GM23338 (cell line): ENCODE results near the gene REST. TPM values are rescaled to one million over a fixed set of nuclear protein-coding genes. Genes with fewer than 3 reads are reported as not detected.

Experiments used
- ATAC-seq: fragments of 200-7000 bp; cut with Tn5 transposase; 3 replicates; pipeline ENCODE4 v1.9.1; 2020
- DNase-seq: peaks from one replicate; pipeline ENCODE4 v3.0.0-alpha.2; 2015; ENCODE audit warnings: low spot score
- H2AFZ ChIP-seq: fragments of 200-600 bp; sonication (generic); 2 replicates; pipeline ENCODE4 v1.8.0; 2016; ENCODE audit warnings: antibody characterized with exemption, mild to moderate bottlenecking, moderate library complexity
- H3F3A ChIP-seq: fragments of 200-600 bp; sonication (generic); replicated peaks from 2 replicates; pipeline ENCODE4 v1.8.0; 2017; ENCODE audit warnings: antibody characterized with exemption, mixed run types, low read depth
- H3K27ac ChIP-seq: fragments of 200-600 bp; sonication (generic); 2 replicates; pipeline ENCODE4 v1.6.1; 2016; ENCODE audit warnings: low read depth
- H3K27me3 ChIP-seq: fragments of 200-600 bp; sonication (generic); 2 replicates; pipeline ENCODE4 v1.8.0; 2016; ENCODE audit warnings: mild to moderate bottlenecking, mixed run types, moderate library complexity; ENCODE audit not compliant: insufficient read depth
- H3K36me3 ChIP-seq: fragments of 200-600 bp; sonication (generic); 2 replicates; pipeline ENCODE4 v1.8.0; 2016; ENCODE audit warnings: mild to moderate bottlenecking; ENCODE audit not compliant: insufficient read depth
- H3K4me1 ChIP-seq: fragments of 200-600 bp; sonication (generic); 2 replicates; pipeline ENCODE4 v1.8.0; 2016; ENCODE audit warnings: mild to moderate bottlenecking, moderate library complexity; ENCODE audit not compliant: insufficient read depth
- H3K4me2 ChIP-seq: fragments of 200-600 bp; sonication (generic); 2 replicates; pipeline ENCODE4 v1.7.1; 2017; ENCODE audit warnings: mixed run types
- H3K4me3 ChIP-seq: fragments of 200-600 bp; sonication (generic); 2 replicates; pipeline ENCODE4 v1.6.1; 2016; ENCODE audit warnings: mixed run types
- H3K79me2 ChIP-seq: fragments of 200-600 bp; sonication (generic); replicated peaks from 2 replicates; pipeline ENCODE4 v1.8.0; 2017; ENCODE audit warnings: mild to moderate bottlenecking; ENCODE audit not compliant: insufficient read depth
- H3K9me2 ChIP-seq: fragments of 200-600 bp; sonication (generic); 2 replicates; pipeline ENCODE4 v1.8.0; 2017; ENCODE audit not compliant: insufficient read depth
- H4K20me1 ChIP-seq: fragments of 200-600 bp; sonication (generic); replicated peaks from 2 replicates; pipeline ENCODE4 v1.8.0; 2017; ENCODE audit warnings: mild to moderate bottlenecking; ENCODE audit not compliant: insufficient read depth
- H3K27ac Mint-ChIP-seq: 2 replicates; pipeline ENCODE4 v1.8.0; 2020; ENCODE audit warnings: inconsistent platforms, mild to moderate bottlenecking, moderate library complexity, mixed read lengths
- H3K27me3 Mint-ChIP-seq: 3 replicates; pipeline ENCODE4 v1.8.0; 2022; ENCODE audit warnings: low read depth, mild to moderate bottlenecking, moderate library complexity, mixed read lengths, inconsistent platforms; ENCODE audit not compliant: insufficient read depth, poor library complexity
- H3K36me3 Mint-ChIP-seq: 3 replicates; pipeline ENCODE4 v1.8.0; 2021; ENCODE audit warnings: low read depth, mild to moderate bottlenecking, inconsistent platforms, moderate library complexity, mixed read lengths
- H3K4me1 Mint-ChIP-seq: 3 replicates; pipeline ENCODE4 v1.8.0; 2020; ENCODE audit warnings: mild to moderate bottlenecking, inconsistent platforms, mixed read lengths
- H3K4me3 Mint-ChIP-seq: 3 replicates; pipeline ENCODE4 v1.8.0; 2021; ENCODE audit warnings: moderate library complexity, mild to moderate bottlenecking, inconsistent platforms, mixed read lengths
- H3K9me3 Mint-ChIP-seq: 3 replicates; pipeline ENCODE4 v1.8.0; 2020; ENCODE audit warnings: moderate library complexity, mild to moderate bottlenecking, inconsistent platforms, mixed read lengths
- EZH2phosphoT487 ChIP-seq: fragments of 200-600 bp; sonication (generic); IDR thresholded peaks from one replicate; pipeline ENCODE4 v1.8.1; 2018; ENCODE audit warnings: antibody characterized with exemption; ENCODE audit not compliant: unreplicated experiment
- STAT1 ChIP-seq: IDR thresholded peaks from one replicate; pipeline ENCODE4 v1.6.1; 2016; ENCODE audit warnings: antibody characterized with exemption; ENCODE audit not compliant: unreplicated experiment
- ZNF331 ChIP-seq: fragments of 250-450 bp; sonication (Bioruptor Pico); IDR thresholded peaks from 2 replicates; pipeline ENCODE4 v1.5.0; 2020; ENCODE audit warnings: low read depth, mild to moderate bottlenecking, moderate library complexity
- polyA plus RNA-seq: library from polyadenylated mRNA; unstranded; fragments of >200 nt; fragmentation: Nextera tagmentation; extraction: Ambion mirVana; gene quantifications from 2 replicates; pipeline ENCODE4 v1.2.1, GENCODE V29; 2016
- total RNA-seq: library from RNA; depleted of rRNA; stranded (reverse); fragments of >200 nt; shearing (Covaris generic); gene quantifications from 2 replicates; pipeline ENCODE4 v1.2.3, GENCODE V29; 2014
- TF ChIP-seq, protein P1 (sequence below): IDR thresholded peaks from 2 replicates; pipeline ENCODE4 v1.6.1; 2016; ENCODE audit warnings: antibody characterized with exemption
- TF ChIP-seq, protein P2 (sequence below): fragments of 250-450 bp; sonication (Bioruptor Pico); IDR thresholded peaks from 2 replicates; pipeline ENCODE4 v1.5.0; 2020; ENCODE audit warnings: mild to moderate bottlenecking, moderate library complexity
- TF ChIP-seq, protein P3 (sequence below): IDR thresholded peaks from one replicate; pipeline ENCODE4 v1.6.1; 2018; ENCODE audit warnings: antibody characterized with exemption; ENCODE audit not compliant: unreplicated experiment

The REST gene
- total and polyA plus RNA-seq, 2 experiments from 2014 or later, result 44.7 to 61.5 TPM

DNA sequence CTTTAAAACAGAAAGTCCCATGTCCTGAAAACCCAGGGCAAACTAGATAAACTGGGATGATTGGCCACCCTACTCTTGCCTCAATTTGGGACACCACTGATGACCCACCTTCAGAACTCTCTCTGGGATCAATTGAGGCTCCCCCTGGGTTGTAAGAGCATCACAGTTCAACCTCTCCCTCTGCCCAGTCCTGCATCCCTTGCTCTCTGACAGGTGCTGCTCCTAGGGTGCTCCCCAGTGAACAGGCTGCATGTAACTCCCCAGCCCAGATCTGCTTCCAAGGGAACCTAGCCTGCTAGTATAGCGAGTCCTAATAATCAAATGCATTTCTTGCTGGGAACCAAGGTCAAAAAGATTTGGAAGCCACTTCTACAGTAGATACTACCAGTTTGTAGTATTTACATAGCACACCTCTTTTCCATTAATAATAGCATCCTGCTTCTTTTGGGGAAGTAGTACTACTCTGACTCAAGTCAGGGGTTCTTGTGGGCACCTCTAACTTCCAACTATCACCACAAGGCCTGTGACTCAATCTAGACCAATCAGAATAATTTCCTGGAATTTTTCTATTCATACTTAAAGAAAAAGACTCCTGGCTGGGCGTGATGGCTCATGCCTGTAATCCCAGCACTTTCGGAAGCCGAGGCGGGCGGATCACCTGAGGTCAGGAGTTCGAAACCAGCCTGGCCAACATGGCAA is 44.1 kb upstream of the REST start:
- no peak for DNase-seq
- Histone ChIP-seq H3K36me3 (no peaks in the 10 kb centered on the region), H3K4me2 (no peak overlapping the region), H3K27ac (no peak overlapping the region), H2AFZ (no peak overlapping the region), H3K9me2 (no peaks in the 10 kb centered on the region), H3K4me3 (no peak overlapping the region), H3K4me1 (peaks cover 4% of the 10 kb centered on the region; the same call in 1 of the 2 replicates), H4K20me1 (no peaks in the 10 kb centered on the region), H3K27me3 (no peaks in the 10 kb centered on the region), H3K79me2 (no peaks in the 10 kb centered on the region), H3F3A (no peaks in the 10 kb centered on the region)
- Mint-ChIP-seq H3K9me3 (peaks cover 2% of the 10 kb centered on the region; the same call in 1 of the 3 replicates), H3K36me3 (no peaks in the 10 kb centered on the region), H3K27ac (no peak overlapping the region), H3K27me3 (no peaks in the 10 kb centered on the region), H3K4me1 (peaks cover 2% of the 10 kb centered on the region; the same call in 2 of the 3 replicates), H3K4me3 (no peak overlapping the region)
- TF ChIP-seq, protein P1, sequence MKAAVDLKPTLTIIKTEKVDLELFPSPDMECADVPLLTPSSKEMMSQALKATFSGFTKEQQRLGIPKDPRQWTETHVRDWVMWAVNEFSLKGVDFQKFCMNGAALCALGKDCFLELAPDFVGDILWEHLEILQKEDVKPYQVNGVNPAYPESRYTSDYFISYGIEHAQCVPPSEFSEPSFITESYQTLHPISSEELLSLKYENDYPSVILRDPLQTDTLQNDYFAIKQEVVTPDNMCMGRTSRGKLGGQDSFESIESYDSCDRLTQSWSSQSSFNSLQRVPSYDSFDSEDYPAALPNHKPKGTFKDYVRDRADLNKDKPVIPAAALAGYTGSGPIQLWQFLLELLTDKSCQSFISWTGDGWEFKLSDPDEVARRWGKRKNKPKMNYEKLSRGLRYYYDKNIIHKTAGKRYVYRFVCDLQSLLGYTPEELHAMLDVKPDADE, result no peak
- TF ChIP-seq EZH2phosphoT487, result no peak
- TF ChIP-seq STAT1, result no peak
- TF ChIP-seq, protein P2, sequence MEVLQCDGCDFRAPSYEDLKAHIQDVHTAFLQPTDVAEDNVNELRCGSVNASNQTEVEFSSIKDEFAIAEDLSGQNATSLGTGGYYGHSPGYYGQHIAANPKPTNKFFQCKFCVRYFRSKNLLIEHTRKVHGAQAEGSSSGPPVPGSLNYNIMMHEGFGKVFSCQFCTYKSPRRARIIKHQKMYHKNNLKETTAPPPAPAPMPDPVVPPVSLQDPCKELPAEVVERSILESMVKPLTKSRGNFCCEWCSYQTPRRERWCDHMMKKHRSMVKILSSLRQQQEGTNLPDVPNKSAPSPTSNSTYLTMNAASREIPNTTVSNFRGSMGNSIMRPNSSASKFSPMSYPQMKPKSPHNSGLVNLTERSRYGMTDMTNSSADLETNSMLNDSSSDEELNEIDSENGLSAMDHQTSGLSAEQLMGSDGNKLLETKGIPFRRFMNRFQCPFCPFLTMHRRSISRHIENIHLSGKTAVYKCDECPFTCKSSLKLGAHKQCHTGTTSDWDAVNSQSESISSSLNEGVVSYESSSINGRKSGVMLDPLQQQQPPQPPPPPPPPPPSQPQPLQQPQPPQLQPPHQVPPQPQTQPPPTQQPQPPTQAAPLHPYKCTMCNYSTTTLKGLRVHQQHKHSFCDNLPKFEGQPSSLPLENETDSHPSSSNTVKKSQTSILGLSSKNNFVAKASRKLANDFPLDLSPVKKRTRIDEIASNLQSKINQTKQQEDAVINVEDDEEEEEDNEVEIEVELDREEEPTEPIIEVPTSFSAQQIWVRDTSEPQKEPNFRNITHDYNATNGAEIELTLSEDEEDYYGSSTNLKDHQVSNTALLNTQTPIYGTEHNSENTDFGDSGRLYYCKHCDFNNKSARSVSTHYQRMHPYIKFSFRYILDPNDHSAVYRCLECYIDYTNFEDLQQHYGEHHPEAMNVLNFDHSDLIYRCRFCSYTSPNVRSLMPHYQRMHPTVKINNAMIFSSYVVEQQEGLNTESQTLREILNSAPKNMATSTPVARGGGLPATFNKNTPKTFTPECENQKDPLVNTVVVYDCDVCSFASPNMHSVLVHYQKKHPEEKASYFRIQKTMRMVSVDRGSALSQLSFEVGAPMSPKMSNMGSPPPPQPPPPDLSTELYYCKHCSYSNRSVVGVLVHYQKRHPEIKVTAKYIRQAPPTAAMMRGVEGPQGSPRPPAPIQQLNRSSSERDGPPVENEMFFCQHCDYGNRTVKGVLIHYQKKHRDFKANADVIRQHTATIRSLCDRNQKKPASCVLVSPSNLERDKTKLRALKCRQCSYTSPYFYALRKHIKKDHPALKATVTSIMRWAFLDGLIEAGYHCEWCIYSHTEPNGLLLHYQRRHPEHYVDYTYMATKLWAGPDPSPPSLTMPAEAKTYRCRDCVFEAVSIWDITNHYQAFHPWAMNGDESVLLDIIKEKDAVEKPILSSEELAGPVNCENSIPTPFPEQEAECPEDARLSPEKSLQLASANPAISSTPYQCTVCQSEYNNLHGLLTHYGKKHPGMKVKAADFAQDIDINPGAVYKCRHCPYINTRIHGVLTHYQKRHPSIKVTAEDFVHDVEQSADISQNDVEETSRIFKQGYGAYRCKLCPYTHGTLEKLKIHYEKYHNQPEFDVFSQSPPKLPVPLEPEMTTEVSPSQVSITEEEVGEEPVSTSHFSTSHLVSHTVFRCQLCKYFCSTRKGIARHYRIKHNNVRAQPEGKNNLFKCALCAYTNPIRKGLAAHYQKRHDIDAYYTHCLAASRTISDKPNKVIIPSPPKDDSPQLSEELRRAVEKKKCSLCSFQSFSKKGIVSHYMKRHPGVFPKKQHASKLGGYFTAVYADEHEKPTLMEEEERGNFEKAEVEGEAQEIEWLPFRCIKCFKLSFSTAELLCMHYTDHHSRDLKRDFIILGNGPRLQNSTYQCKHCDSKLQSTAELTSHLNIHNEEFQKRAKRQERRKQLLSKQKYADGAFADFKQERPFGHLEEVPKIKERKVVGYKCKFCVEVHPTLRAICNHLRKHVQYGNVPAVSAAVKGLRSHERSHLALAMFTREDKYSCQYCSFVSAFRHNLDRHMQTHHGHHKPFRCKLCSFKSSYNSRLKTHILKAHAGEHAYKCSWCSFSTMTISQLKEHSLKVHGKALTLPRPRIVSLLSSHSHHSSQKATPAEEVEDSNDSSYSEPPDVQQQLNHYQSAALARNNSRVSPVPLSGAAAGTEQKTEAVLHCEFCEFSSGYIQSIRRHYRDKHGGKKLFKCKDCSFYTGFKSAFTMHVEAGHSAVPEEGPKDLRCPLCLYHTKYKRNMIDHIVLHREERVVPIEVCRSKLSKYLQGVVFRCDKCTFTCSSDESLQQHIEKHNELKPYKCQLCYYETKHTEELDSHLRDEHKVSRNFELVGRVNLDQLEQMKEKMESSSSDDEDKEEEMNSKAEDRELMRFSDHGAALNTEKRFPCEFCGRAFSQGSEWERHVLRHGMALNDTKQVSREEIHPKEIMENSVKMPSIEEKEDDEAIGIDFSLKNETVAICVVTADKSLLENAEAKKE (CRISPR knock-in tag), result no peak
- TF ChIP-seq, protein P3, sequence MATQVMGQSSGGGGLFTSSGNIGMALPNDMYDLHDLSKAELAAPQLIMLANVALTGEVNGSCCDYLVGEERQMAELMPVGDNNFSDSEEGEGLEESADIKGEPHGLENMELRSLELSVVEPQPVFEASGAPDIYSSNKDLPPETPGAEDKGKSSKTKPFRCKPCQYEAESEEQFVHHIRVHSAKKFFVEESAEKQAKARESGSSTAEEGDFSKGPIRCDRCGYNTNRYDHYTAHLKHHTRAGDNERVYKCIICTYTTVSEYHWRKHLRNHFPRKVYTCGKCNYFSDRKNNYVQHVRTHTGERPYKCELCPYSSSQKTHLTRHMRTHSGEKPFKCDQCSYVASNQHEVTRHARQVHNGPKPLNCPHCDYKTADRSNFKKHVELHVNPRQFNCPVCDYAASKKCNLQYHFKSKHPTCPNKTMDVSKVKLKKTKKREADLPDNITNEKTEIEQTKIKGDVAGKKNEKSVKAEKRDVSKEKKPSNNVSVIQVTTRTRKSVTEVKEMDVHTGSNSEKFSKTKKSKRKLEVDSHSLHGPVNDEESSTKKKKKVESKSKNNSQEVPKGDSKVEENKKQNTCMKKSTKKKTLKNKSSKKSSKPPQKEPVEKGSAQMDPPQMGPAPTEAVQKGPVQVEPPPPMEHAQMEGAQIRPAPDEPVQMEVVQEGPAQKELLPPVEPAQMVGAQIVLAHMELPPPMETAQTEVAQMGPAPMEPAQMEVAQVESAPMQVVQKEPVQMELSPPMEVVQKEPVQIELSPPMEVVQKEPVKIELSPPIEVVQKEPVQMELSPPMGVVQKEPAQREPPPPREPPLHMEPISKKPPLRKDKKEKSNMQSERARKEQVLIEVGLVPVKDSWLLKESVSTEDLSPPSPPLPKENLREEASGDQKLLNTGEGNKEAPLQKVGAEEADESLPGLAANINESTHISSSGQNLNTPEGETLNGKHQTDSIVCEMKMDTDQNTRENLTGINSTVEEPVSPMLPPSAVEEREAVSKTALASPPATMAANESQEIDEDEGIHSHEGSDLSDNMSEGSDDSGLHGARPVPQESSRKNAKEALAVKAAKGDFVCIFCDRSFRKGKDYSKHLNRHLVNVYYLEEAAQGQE, result no peak
- no peak for TF ChIP-seq ZNF331 (CRISPR knock-in tag)
- no peak for ATAC-seq
